ENCODE results near the gene ATP11A. TPM values are rescaled to one million over a fixed set of nuclear protein-coding genes. Genes with fewer than 3 reads are reported as not detected.

Gene ATP11A
- total RNA-seq, 1 experiment from 2014 or later = 41.2 TPM

DNA sequence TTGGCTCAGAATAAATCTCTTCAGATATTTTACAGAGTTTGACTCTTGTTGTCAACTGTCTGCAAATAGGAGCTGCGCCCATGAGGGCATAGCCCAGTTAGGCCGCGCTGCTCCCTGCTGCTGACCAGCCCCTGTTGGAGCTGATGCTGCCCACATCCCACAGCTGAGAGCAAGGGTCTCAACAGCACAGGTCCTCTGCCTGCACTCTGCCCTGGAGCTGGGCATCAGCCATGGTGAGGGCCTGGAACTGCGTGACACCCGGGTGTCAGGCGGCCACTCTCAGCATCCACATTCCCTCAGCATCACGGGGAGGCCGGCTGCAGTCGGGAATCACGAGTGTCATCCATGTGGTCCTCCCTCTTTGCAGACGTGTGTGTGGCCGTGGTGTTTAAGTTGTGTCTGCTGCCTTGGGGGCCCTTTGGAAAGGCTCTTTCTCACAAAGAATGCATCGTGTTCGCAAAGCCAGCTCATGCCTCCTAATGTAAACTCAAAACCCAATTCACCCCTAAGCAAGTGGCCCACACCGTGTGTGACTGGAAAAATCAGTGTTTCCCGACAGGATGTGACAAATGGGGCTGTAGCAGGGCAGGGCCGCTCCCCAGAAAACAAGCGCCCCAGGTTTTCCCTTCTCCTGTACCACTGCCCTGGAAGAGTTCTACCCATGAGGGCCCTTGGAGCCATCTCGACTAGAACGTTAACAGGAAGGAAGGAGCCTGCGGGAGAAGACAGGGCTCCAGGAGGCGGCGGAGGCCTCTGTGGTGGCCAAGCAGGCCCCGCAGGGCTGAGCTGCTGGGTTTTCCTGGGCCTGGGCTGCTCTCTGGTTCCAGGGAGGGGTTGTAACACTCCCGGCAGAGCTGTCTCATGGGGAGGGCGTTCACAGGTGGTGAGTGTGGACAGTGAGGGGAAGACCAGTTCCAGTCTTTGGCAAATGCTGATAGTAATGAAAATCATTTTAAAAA is 20.3 kb downstream of the ATP11A start:
- intact Hi-C loops (cut with micrococcal nuclease) = loop anchor here (2.0 kb wide), 1 partner anchor 165 kb away; no protein-coding TSS in a partner anchor
- no peak for DNase-seq (ENCODE audit: unreplicated experiment)

DNA sequence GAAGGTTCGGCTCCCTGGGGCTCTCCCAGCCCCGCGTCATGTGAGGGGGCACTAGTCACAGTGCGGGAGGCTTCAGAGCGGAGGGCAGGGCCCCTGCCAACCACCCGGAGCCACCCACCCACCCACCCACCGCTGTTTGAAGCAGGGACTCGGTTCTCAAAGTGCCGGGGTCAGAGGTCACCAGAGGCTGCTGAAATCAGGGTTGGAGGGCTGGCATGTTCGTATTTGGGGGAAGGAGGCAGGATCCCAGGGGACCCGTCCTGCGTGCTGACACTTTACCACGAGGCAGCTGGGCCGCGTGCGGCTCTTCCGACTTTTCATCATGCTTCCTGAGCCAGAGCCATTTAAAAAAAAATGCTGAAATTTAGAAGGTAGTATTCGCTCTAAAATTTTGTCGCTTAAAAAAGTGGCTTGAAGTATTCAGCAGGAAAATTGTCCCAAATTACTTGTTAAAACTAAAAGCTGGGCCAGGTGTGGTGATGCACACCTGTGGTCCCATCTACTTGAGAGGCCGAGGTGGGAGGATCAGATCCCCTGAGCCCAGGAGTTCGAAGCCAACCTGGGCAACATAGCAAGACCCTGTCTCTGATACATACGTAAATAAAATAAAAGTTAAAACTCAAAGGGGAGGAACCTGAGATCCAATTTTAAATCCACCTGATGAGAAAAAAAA is 21.2 kb downstream of the ATP11A start:
- peak overlapping the region; percentile 93 for H3K27ac Mint-ChIP-seq (ENCODE audit: low read depth, unreplicated experiment)
- TF ChIP-seq, protein P1, sequence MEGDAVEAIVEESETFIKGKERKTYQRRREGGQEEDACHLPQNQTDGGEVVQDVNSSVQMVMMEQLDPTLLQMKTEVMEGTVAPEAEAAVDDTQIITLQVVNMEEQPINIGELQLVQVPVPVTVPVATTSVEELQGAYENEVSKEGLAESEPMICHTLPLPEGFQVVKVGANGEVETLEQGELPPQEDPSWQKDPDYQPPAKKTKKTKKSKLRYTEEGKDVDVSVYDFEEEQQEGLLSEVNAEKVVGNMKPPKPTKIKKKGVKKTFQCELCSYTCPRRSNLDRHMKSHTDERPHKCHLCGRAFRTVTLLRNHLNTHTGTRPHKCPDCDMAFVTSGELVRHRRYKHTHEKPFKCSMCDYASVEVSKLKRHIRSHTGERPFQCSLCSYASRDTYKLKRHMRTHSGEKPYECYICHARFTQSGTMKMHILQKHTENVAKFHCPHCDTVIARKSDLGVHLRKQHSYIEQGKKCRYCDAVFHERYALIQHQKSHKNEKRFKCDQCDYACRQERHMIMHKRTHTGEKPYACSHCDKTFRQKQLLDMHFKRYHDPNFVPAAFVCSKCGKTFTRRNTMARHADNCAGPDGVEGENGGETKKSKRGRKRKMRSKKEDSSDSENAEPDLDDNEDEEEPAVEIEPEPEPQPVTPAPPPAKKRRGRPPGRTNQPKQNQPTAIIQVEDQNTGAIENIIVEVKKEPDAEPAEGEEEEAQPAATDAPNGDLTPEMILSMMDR (IDR thresholded peaks at IDR 0.05; ENCODE audit: unreplicated experiment) = no peak
- peak overlapping the region; percentile 70 for H3K4me3 Mint-ChIP-seq (ENCODE audit: unreplicated experiment)
- intact Hi-C loops (cut with micrococcal nuclease) = loop anchor here (2.0 kb wide), 1 partner anchor 164 kb away; no protein-coding TSS in a partner anchor
- no TSS peak for BruUV-seq (replicated peaks)
- H3K4me1 Mint-ChIP-seq (ENCODE audit: insufficient read depth, unreplicated experiment) = peaks cover 15% of the 10 kb centered on the region
- CTCF ChIA-PET = interaction anchor here (0.6 to 1.8 kb wide), 6 partner anchors 8 to 1564 kb away, joined by 3 to 8 read pairs (median 4); no protein-coding TSS in a partner anchor
- H3K9me3 Mint-ChIP-seq (ENCODE audit: unreplicated experiment) = no peaks in the 10 kb centered on the region
- POLR2A ChIA-PET = interaction anchor here (0.6 to 2.1 kb wide), 14 partner anchors 17 to 1379 kb away, joined by 3 to 13 read pairs (median 4); partner anchors contain the start of genes ATP11A and CUL4A
- no peaks in the 10 kb centered on the region for H3K27me3 Mint-ChIP-seq (ENCODE audit: insufficient read depth, unreplicated experiment)
- no peak for DNase-seq (ENCODE audit: unreplicated experiment)
- H3K36me3 Mint-ChIP-seq (ENCODE audit: insufficient read depth, unreplicated experiment) = peaks cover 8% of the 10 kb centered on the region

More for the DNA sequence above, 20.3 kb downstream of the ATP11A start:
- TF ChIP-seq, protein P1 (IDR thresholded peaks at IDR 0.05; ENCODE audit: unreplicated experiment) = no peak
- H3K4me3 Mint-ChIP-seq (ENCODE audit: unreplicated experiment) = no peak overlapping the region
- peaks cover 12% of the 10 kb centered on the region for H3K36me3 Mint-ChIP-seq (ENCODE audit: insufficient read depth, unreplicated experiment)
- BruUV-seq (replicated peaks) = no TSS peak
- H3K9me3 Mint-ChIP-seq (ENCODE audit: unreplicated experiment) = no peaks in the 10 kb centered on the region
- CTCF ChIA-PET = interaction anchor here (0.6 to 1.1 kb wide), 3 partner anchors 9 to 16 kb away, joined by 3 to 5 read pairs (median 3); no protein-coding TSS in a partner anchor
- POLR2A ChIA-PET = interaction anchor here (0.6 to 1.8 kb wide), 3 partner anchors 232 to 1998 kb away, joined by 3 read pairs; partner anchors contain the start of gene CUL4A
- H3K27ac Mint-ChIP-seq (ENCODE audit: low read depth, unreplicated experiment) = peak overlapping the region; percentile 93
- H3K4me1 Mint-ChIP-seq (ENCODE audit: insufficient read depth, unreplicated experiment) = peaks cover 15% of the 10 kb centered on the region
- no peaks in the 10 kb centered on the region for H3K27me3 Mint-ChIP-seq (ENCODE audit: insufficient read depth, unreplicated experiment)

DNA sequence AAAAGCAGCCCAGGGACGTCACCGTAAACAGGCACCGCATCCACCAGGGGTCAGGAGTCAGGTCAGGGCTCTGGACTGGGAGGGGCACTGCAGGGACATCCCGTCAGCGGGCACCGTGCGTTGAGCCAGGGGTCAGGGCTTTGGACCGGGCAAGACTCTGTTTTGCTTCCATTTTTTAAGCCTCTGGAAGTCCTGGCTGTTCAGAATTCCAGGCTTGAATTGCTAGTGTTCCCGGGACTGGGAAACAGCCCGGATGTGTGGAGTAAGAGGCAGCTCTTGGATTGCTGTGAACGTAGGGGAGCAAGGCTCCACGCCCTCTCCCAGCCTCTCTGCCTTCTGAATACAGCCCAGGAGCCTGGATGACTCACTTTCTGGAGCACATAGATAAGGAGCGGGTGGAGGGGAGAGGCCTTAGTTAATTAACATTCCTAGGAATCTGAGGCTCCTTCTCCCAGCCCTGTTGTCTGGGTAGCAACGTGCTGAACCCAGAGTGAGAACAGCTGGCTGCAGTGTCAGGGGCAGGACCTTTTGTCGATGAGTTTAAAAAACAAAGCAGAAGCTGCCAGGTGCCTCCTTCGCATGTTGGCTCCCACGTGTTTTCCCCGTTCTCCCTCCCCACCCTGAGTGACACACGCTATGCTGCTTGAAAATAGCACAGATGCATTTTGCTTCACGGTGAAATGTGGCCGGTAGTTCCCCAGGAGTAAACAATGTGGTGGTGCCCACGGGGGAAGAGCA is 21.9 kb downstream of the ATP11A start:
- Mint-ChIP-seq H3K4me3 (ENCODE audit: unreplicated experiment) (peak overlapping the region; percentile 70), H3K36me3 (ENCODE audit: insufficient read depth, unreplicated experiment) (peaks cover 6% of the 10 kb centered on the region), H3K9me3 (ENCODE audit: unreplicated experiment) (no peaks in the 10 kb centered on the region), H3K4me1 (ENCODE audit: insufficient read depth, unreplicated experiment) (peaks cover 15% of the 10 kb centered on the region), H3K27ac (ENCODE audit: low read depth, unreplicated experiment) (peak overlapping the region; percentile 93), H3K27me3 (ENCODE audit: insufficient read depth, unreplicated experiment) (no peaks in the 10 kb centered on the region)
- CTCF ChIA-PET = interaction anchor here (0.6 to 1.8 kb wide), 7 partner anchors 17 to 1565 kb away, joined by 3 to 8 read pairs (median 4); no protein-coding TSS in a partner anchor
- peak; percentile 94 for DNase-seq (ENCODE audit: unreplicated experiment)
- intact Hi-C loops (cut with micrococcal nuclease) = loop anchor here (2.0 kb wide), 1 partner anchor 163 kb away; no protein-coding TSS in a partner anchor
- TF ChIP-seq, protein P1 (IDR thresholded peaks at IDR 0.05; ENCODE audit: unreplicated experiment) = peak; percentile 44
- no TSS peak for BruUV-seq (replicated peaks)
- POLR2A ChIA-PET = interaction anchor here (0.5 to 2.1 kb wide), 19 partner anchors 14 to 1380 kb away, joined by 3 to 13 read pairs (median 4); partner anchors contain the start of genes ATP11A and CUL4A

Measured in MCF 10A (cell line).